Ovary (tissue), 9 donors: ENCODE data around the gene SGK1. TPM values are rescaled to one million over a fixed set of nuclear protein-coding genes. Genes with fewer than 3 reads are reported as not detected.

ENCODE experiments used
- DNase-seq, 5 donors: peaks; one replicate each; pipeline ENCODE4 v3.0.0-alpha.2; 2019 to 2020
- H3K27ac ChIP-seq, 2 donors: fragments of 200-600 bp; one replicate each; pipeline versions ENCODE4 v1.5.1 to v1.8.0; 2019 to 2022
- H3K27me3 ChIP-seq: fragments of 200-600 bp; one replicate; pipeline ENCODE4 v1.8.0; 2022
- H3K36me3 ChIP-seq: fragments of 200-600 bp; sonication (generic); one replicate; pipeline ENCODE4 v1.5.1; 2019
- H3K4me1 ChIP-seq: one replicate; pipeline ENCODE4 v1.8.1; 2013; ENCODE audit warnings: mild to moderate bottlenecking, moderate library complexity; ENCODE audit not compliant: insufficient read depth
- H3K4me3 ChIP-seq: fragments of 200-600 bp; sonication (generic); one replicate; pipeline ENCODE4 v1.5.1; 2017
- H3K9me3 ChIP-seq, 2 donors: fragments of 200-600 bp in 1 of 2; sonication (generic) in 1 of 2; one replicate each; pipeline versions ENCODE4 v1.5.1 to v1.8.1; 2013 to 2019; ENCODE audit warnings: mild to moderate bottlenecking in 1 of 2, moderate library complexity in 1 of 2
- EP300 ChIP-seq: sonication (generic); formaldehyde crosslinking; IDR thresholded peaks from one replicate; pipeline ENCODE4 v1.6.1; 2017; ENCODE audit warnings: antibody characterized with exemption
- POLR2A ChIP-seq: fragments of 450-650 bp; IDR thresholded peaks from one replicate; pipeline ENCODE4 v1.6.1; 2017; ENCODE audit warnings: antibody characterized with exemption, mild to moderate bottlenecking, moderate library complexity
- WGBS, 3 donors: extraction: QIAGEN DNeasy Blood & Tissue Kit in 1 of 3; methylation state at CpG; one replicate each; pipeline versions ENCODE4 v1.1.5 to v1.1.7; 2013 to 2017; 5-methylcytosine and 5-hydroxymethylcytosine counted together
- intact Hi-C, 4 donors: fragments of 100-400 bp; cut with DNase I; formaldehyde crosslinking; loops; one replicate each; pipeline versions ENCODE4 v1.11.0 to v1.15.1; 2022 to 2023
- polyA plus RNA-seq, 2 donors: library from polyadenylated mRNA; stranded (reverse); fragments of 200-250 nt in 1 of 2; fragments of 350-450 nt in 1 of 2; fragmentation: Illumina TruSeq in 1 of 2; extraction: RNeasy Lipid Tissue Mini Kit (QIAGEN cat#74804) in 1 of 2; gene quantifications; one replicate each; pipeline ENCODE4 v1.2.3, GENCODE V29; 2013 to 2014
- total RNA-seq, 7 donors: library from RNA; depleted of rRNA in 2 of 7; stranded (reverse); fragments of >200 nt in 2 of 7; fragmentation: NEBNext Ultra II Directional in 3 of 7; extraction: Animal tissue kit (Norgen Biotek cat#: 25700) in 3 of 7; gene quantifications; one replicate each; pipeline versions ENCODE4 v1.1.0 to v1.2.4, GENCODE V29; 2016 to 2023
- TF ChIP-seq, protein P1 (sequence below), 3 donors: fragments of 450-650 bp in 2 of 3; fragments of 200-600 bp in 1 of 3; IDR thresholded peaks; one replicate each; pipeline versions ENCODE4 v1.5.1 to v1.8.0; 2016 to 2022; ENCODE audit warnings: antibody characterized with exemption in 3 of 3, mild to moderate bottlenecking in 1 of 3
- donor health status: DM: no; HTN: no; CAD: no; lungs with moderate emphysema.
- donor health status: DM: no; HTN: no; CAD: no.
- donor health status: Bipolar disorder and iron deficiency.
- donor health status: DM: yes; HTN: yes; CAD: no.
- donor health status: DM: no; HTN: no; CAD: no.
- donor health status: DM: yes; HTN: yes; CAD: no.

The SGK1 gene
- total and polyA plus RNA-seq, 9 donors: 124 to 610 (median 174) TPM

DNA sequence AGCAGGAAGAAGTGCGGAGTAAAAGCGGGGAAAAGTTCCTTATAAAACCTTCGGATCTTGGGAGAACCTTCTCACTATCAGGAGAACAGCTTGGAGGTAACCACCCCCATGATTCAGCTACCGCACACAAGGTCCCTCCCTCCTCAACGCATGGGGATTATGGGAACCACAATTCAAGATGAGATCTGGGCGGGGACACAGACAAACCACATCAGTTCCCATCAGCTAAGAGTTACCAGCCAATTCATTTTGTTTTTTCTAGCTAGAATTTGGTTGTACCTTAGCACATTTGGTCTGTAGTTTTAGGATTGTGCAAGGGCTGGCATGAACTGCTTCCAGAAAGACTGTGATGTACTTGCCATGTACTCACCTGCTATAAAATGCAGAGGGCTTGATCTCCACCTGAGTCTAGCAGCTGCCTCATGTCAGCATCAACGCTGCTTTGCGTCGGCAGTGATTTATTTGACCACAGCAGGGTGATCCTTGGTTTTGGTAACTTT lies 170.8 kb downstream of the SGK1 start:
- Histone ChIP-seq H3K27me3 (no peaks in the 10 kb centered on the region), H3K4me1 (peaks cover 2% of the 10 kb centered on the region), H3K4me3 (no peak overlapping the region), H3K36me3 (no peaks in the 10 kb centered on the region), H3K9me3 (no peaks in the 10 kb centered on the region), H3K27ac (no peak overlapping the region)
- TF ChIP-seq, protein P1, sequence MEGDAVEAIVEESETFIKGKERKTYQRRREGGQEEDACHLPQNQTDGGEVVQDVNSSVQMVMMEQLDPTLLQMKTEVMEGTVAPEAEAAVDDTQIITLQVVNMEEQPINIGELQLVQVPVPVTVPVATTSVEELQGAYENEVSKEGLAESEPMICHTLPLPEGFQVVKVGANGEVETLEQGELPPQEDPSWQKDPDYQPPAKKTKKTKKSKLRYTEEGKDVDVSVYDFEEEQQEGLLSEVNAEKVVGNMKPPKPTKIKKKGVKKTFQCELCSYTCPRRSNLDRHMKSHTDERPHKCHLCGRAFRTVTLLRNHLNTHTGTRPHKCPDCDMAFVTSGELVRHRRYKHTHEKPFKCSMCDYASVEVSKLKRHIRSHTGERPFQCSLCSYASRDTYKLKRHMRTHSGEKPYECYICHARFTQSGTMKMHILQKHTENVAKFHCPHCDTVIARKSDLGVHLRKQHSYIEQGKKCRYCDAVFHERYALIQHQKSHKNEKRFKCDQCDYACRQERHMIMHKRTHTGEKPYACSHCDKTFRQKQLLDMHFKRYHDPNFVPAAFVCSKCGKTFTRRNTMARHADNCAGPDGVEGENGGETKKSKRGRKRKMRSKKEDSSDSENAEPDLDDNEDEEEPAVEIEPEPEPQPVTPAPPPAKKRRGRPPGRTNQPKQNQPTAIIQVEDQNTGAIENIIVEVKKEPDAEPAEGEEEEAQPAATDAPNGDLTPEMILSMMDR (IDR thresholded peaks at IDR 0.05): no peak
- TF ChIP-seq POLR2A (no peak), EP300 (no peak)
- 90 to 93% (median 92%) methylated on average over 9 of the region's 9 CpGs for WGBS, 3 donors
- intact Hi-C loops: no loop called here
- DNase-seq: no peak

DNA sequence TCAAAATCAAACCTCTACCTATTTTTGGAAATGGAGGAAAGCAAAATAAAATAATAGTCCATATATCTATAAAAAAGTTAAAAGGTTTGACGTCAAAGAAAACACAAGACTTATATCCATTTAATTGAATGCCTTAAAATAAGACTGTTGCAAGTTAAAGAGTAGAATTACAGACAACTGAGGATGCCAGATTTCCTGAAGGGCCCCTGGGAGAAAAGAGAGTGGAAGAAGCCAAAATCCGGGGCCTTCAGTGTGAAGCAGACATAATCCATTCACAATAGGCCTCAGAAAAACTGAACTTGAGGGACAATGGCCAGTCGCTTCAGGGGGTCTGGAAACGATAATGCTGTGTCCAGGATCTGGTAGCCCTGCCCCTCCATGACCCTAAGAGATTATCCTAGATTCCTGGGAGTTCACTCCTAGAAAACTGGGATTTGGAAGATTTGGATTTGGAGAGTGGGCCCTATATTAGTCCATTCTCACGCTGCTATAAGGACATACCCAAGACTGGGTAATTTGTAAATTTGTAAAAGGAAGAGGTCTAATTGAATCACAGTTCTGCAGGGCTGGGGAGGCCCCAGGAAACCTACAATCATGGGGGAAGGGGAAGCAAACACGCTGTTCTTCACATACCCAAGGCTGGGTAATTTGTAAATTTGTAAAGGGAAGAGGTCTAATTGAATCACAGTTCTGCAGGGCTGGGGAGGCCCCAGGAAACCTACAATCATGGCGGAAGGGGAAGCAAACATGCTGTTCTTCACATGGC lies 171.5 kb downstream of the SGK1 start:
- TF ChIP-seq, protein P1 (IDR thresholded peaks at IDR 0.05): no peak
- TF ChIP-seq POLR2A (no peak), EP300 (no peak)
- Histone ChIP-seq H3K9me3 (no peaks in the 10 kb centered on the region), H3K27me3 (no peaks in the 10 kb centered on the region), H3K36me3 (no peaks in the 10 kb centered on the region), H3K4me3 (no peak overlapping the region), H3K27ac (no peak overlapping the region), H3K4me1 (peaks cover 2% of the 10 kb centered on the region)
- intact Hi-C loops: no loop called here
- WGBS, 3 donors: 79 to 85% (median 85%) methylated on average over 7 of the region's 7 CpGs
- no peak for DNase-seq

DNA sequence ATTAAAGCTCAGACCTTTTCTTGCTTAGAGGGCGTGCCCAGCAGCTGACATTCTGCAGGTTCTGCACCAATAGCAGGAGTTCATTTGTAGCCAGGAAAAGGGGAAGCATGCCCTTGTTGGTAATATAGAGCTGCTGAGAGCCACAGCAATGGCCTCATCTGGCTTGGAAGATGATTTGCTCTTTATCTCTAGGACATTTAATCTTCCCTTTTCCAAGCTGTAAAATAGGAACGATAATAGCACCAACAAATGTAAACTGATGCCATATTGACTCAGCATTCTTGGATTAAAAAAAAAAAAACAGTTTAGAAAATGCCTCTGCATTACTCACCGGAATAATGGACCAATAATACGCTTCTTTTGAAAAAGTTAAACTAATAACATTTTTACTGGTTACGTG lies 172.1 kb downstream of the SGK1 start:
- no peaks in the 10 kb centered on the region for H3K9me3 ChIP-seq
- H3K27me3 ChIP-seq: no peaks in the 10 kb centered on the region
- intact Hi-C loops: no loop called here
- H3K4me1 ChIP-seq: peaks cover 2% of the 10 kb centered on the region
- no peak overlapping the region for H3K27ac ChIP-seq
- H3K36me3 ChIP-seq: no peaks in the 10 kb centered on the region
- 32 to 41% (median 32%) methylated on average over 5 of the region's 5 CpGs for WGBS, 3 donors
- TF ChIP-seq, protein P1 (IDR thresholded peaks at IDR 0.05): no peak
- TF ChIP-seq POLR2A: no peak
- TF ChIP-seq EP300: no peak
- no peak overlapping the region for H3K4me3 ChIP-seq
- DNase-seq: no peak

DNA sequence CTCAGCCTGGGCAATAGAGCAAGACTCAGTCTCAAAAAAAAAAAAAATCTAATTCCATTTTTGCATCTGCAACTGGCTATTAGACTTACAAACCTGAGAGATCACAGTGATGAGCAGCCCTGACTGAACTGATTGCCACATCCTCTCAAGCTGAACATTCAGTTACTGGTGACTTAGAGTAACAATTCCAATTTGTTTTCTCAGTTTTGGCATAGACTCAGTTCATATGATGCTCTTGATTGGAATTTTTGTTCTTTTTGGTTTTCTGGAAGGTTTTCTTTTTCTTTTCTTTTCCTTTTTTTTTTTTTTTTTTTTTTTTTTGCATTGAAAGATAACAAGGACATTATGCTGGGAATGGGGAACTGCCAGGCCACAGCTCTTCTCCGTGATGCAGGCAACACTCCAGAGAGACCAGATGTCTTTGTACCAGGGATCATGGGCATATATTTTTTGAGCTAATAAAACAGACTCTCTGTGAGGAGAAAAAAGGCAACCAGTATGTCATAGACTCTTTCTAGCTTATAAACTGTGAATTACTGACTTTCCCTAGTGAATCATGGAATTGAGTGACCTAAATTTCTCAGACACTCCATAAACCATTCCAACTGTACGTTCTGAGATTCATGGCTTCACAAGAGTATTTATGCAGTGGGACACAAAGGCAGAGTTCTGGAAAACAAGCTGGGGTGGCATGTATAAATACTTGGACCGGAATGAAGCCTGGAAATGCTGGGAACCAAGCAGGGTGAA lies 179.5 kb downstream of the SGK1 start:
- no peaks in the 10 kb centered on the region for H3K9me3 ChIP-seq
- H3K4me3 ChIP-seq: no peak overlapping the region
- DNase-seq: no peak
- TF ChIP-seq, protein P1 (IDR thresholded peaks at IDR 0.05): no peak
- TF ChIP-seq POLR2A: no peak
- TF ChIP-seq EP300: no peak
- intact Hi-C loops: no loop called here
- H3K36me3 ChIP-seq: no peaks in the 10 kb centered on the region
- 47 to 54% (median 49%) methylated on average over 3 of the region's 3 CpGs for WGBS, 3 donors
- H3K27me3 ChIP-seq: no peaks in the 10 kb centered on the region
- no peak overlapping the region for H3K27ac ChIP-seq
- no peaks in the 10 kb centered on the region for H3K4me1 ChIP-seq
